HG03354 (cell line): ENCODE results near the gene SYDE2.
"Not testable (repeated sequence)": the region's sequence is repeated elsewhere in the genome, so short reads cannot be mapped to it uniquely, and the experiment has no call there.

Experiments
- ATAC-seq: cut with Tn5 transposase; IDR thresholded peaks from one replicate; pipeline ENCODE4 v1.9.1; 2021; ENCODE audit warnings: mild to moderate bottlenecking; ENCODE audit not compliant: unreplicated experiment, poor library complexity, severe bottlenecking

SYDE2 gene

GRCh38 chr1:85220756-85221201, 20.0 kb upstream of the SYDE2 start:
- no peak for ATAC-seq

GRCh38 chr1:85219853-85220610, 19.2 kb upstream of the SYDE2 start:
- ATAC-seq, result no peak

GRCh38 chr1:85216697-85217096, 15.9 kb upstream of the SYDE2 start:
- ATAC-seq, result no peak

- ATAC-seq, result no peak
These were observed 13.8 kb upstream of the SYDE2 start for GRCh38 chr1:85214654-85215053.

- ATAC-seq, result no peak
These were observed 7.7 kb upstream of the SYDE2 start for GRCh38 chr1:85208488-85208887.

GRCh38 chr1:85203573-85204171, 2.9 kb upstream of the SYDE2 start:
- ATAC-seq, result no peak

GRCh38 chr1:85202864-85203255, 2.0 kb upstream of the SYDE2 start:
- ATAC-seq, result no peak

- ATAC-seq, result no peak
These were observed 1.5 kb upstream of the SYDE2 start for GRCh38 chr1:85202092-85202863.

- ATAC-seq, result peak; percentile 46
These were observed 700 bp upstream of the SYDE2 start for GRCh38 chr1:85201340-85202091.

- ATAC-seq, result peak; percentile 38
These were observed 951 bp downstream of the SYDE2 start for GRCh38 chr1:85199667-85200462.

- no peak for ATAC-seq
These were observed 2.0 kb downstream of the SYDE2 start for GRCh38 chr1:85198864-85199263.

- no peak for ATAC-seq
These were observed 4.5 kb downstream of the SYDE2 start for GRCh38 chr1:85196358-85196757.

GRCh38 chr1:85195703-85196102, 5.1 kb downstream of the SYDE2 start:
- no peak for ATAC-seq

GRCh38 chr1:85192129-85192528, 8.7 kb downstream of the SYDE2 start:
- ATAC-seq, result not testable (repeated sequence)

- ATAC-seq, result no peak
These were observed 11.7 kb downstream of the SYDE2 start for GRCh38 chr1:85189120-85189519.

- no peak for ATAC-seq
These were observed 12.3 kb downstream of the SYDE2 start for GRCh38 chr1:85188530-85188929.

- ATAC-seq, result not testable (repeated sequence)
These were observed 13.8 kb downstream of the SYDE2 start for GRCh38 chr1:85187021-85187420.

GRCh38 chr1:85184245-85184644, 16.6 kb downstream of the SYDE2 start:
- ATAC-seq, result no peak

GRCh38 chr1:85182700-85183099, 18.1 kb downstream of the SYDE2 start:
- no peak for ATAC-seq
